Fibroblast of villous mesenchyme (primary cell): ENCODE data around the gene ANKRD66. TPM values are rescaled to one million over a fixed set of nuclear protein-coding genes. Genes with fewer than 3 reads are reported as not detected.

ENCODE experiments used
- DNase-seq: peaks from one replicate; pipeline ENCODE4 v3.0.0-alpha.2; 2010; ENCODE audit warnings: low read depth
- H3K4me3 ChIP-seq: 2 replicates; pipeline ENCODE4 v1.5.1; 2011; ENCODE audit warnings: low read depth, mild to moderate bottlenecking, low read length
- total RNA-seq: library from RNA; depleted of rRNA; stranded (reverse); fragments of >200 nt; gene quantifications from 2 replicates; pipeline ENCODE4 v1.2.3, GENCODE V29; 2012
- TF ChIP-seq, protein P1 (sequence below): IDR thresholded peaks from 2 replicates; pipeline ENCODE4 v1.5.1; 2012; ENCODE audit warnings: low read depth, mild to moderate bottlenecking, low read length; ENCODE audit not compliant: insufficient read depth

Gene ANKRD66
- total RNA-seq, 1 donor, result not detected

- no peak for DNase-seq
- TF ChIP-seq, protein P1, sequence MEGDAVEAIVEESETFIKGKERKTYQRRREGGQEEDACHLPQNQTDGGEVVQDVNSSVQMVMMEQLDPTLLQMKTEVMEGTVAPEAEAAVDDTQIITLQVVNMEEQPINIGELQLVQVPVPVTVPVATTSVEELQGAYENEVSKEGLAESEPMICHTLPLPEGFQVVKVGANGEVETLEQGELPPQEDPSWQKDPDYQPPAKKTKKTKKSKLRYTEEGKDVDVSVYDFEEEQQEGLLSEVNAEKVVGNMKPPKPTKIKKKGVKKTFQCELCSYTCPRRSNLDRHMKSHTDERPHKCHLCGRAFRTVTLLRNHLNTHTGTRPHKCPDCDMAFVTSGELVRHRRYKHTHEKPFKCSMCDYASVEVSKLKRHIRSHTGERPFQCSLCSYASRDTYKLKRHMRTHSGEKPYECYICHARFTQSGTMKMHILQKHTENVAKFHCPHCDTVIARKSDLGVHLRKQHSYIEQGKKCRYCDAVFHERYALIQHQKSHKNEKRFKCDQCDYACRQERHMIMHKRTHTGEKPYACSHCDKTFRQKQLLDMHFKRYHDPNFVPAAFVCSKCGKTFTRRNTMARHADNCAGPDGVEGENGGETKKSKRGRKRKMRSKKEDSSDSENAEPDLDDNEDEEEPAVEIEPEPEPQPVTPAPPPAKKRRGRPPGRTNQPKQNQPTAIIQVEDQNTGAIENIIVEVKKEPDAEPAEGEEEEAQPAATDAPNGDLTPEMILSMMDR, result no peak
- no peak overlapping the region for H3K4me3 ChIP-seq
Observed at GRCh38 chr6:46749731-46750130, 3.0 kb downstream of the ANKRD66 start.

GRCh38 chr6:46751658-46752057, 4.9 kb downstream of the ANKRD66 start:
- TF ChIP-seq, protein P1, result no peak
- no peak for DNase-seq
- no peak overlapping the region for H3K4me3 ChIP-seq

DNA sequence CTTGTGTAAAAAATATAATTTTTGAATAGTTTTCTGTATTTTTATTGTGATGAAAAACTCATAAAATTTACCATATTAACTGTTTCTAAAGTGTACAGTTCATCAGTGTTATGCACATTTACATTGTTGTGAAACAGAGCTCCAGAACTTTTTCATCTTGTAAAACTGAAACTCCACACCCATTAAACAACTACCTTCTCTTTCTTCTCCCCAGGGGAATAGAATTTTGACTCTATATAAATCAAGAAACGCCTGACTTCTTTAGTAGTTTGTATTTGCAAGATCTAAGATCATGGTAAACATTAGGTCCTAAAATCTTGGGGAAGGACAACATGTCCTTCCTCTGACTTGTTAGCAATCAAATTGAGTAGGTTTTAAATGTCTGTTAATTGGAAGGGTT, 9.1 kb downstream of the ANKRD66 start:
- no peak for DNase-seq
- TF ChIP-seq, protein P1, result no peak
- H3K4me3 ChIP-seq, result no peak overlapping the region

- TF ChIP-seq, protein P1, result no peak
Observed at GRCh38 chr6:46756469-46757213, 9.9 kb downstream of the ANKRD66 start.

DNA sequence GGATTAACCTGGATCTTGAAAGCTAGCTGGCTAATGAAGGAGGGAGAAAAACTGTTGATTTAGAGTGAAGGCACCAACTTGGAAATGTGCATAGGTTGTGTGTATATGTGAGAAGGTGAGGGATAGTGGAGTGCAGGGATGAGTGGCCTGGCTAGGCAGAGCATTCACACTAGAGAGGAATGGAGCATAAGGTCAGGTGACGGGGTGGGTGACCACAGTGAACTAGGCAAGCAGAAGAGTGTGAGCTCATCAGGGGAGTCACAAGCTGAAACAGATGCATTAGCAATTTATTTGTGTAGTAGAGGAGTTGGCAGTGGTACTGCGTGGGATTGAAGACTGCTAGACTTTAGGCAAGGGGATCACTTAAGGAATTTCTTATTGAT, 10.5 kb downstream of the ANKRD66 start:
- H3K4me3 ChIP-seq, result no peak overlapping the region
- TF ChIP-seq, protein P1, result no peak
- DNase-seq, result peak; percentile 2

More at GRCh38 chr6:46756469-46757213, 9.9 kb downstream of the ANKRD66 start:
- no peak overlapping the region for H3K4me3 ChIP-seq
- DNase-seq, result peak; percentile 8

DNA sequence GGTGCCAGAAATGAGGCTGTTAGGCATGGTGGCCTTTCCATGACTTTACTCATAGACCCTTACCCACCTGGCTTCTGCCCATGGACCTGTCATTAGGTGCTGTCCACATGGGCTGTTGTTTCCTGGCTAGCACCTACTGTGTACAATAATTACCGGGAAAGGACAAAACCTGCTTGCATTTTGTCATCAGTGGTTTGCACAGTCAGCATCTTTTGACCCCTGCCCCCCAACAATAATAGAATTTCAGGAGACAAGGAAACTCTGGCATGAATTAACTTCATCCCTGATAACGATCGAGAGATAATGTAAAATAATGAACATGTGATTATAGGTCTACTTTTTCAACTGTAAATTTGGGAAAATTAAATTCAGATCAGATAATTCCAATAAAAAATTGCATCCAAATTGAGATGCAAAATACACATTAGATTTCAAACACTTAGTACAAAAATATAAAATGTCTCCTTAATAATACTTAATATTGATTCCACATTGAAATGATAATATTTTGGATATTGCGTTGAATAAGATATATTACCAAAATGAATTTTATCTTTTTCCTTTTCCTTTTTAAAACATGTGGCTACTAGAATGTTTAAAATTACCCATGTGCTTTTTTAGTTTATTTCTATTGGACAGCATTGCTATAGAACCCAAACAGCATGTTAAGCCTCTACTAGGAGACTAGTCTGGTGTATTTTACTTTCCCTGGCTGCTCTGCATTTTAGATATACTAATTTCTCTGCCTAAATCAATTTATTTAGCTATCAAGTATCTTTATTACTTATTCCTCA, 12.4 kb downstream of the ANKRD66 start:
- TF ChIP-seq, protein P1, result no peak
- no peak overlapping the region for H3K4me3 ChIP-seq

More for the DNA sequence above, 12.4 kb downstream of the ANKRD66 start:
- no peak for DNase-seq
